Sigmoid colon (tissue), 7 donors: ENCODE results near the gene SMC3. TPM values are rescaled to one million over a fixed set of nuclear protein-coding genes. Genes with fewer than 3 reads are reported as not detected.

ENCODE experiments used
- polyA plus RNA-seq, 3 donors: library from polyadenylated mRNA; stranded (reverse); fragments of 200-250 nt; gene quantifications; one replicate each; pipeline ENCODE4 v1.2.3, GENCODE V29; 2013
- small RNA-seq, 3 donors: library from RNA; depleted of rRNA; stranded (forward); fragments of <200 nt; gene quantifications; one replicate each; pipeline ENCODE3, GENCODE V24; 2016
- total RNA-seq, 4 donors: library from RNA; depleted of rRNA; stranded (reverse); fragments of >200 nt; gene quantifications; one replicate each; pipeline ENCODE4 v1.1.0, GENCODE V29; 2016
- donor health status: healthy with polysubstance abuse.
- donor health status: Bipolar disorder and iron deficiency.
- donor health status: healthy.

SMC3 gene
- total and polyA plus RNA-seq, 7 donors = 12.6 to 43.5 (median 27.2) TPM

Small RNAs within 50 kb of the gene (small RNA-seq; reads per million reads assigned to genes)
- 0 reads per million in 3 donors for gene RF00019

Other genes starting within 250 kb of the SMC3 start
- gene DUSP5, start 69.8 kb upstream of the SMC3 start, total RNA-seq = 10 to 100 TPM in 2 of 4 donors, 1 to 10 TPM in 2; 3.6 to 42.1 (median 7.6) TPM
- gene DUSP5, start 69.8 kb upstream of the SMC3 start, polyA plus RNA-seq = 10 to 100 TPM; 12.0 to 35.8 (median 20.9) TPM
- gene RBM20, start 76.6 kb downstream of the SMC3 start, total RNA-seq = 1 to 10 TPM; 4.9 to 7.8 (median 6.0) TPM
- gene RBM20, start 76.6 kb downstream of the SMC3 start, polyA plus RNA-seq = under 1 TPM in 2 of 3 donors, not detected in 1; 0.23 to 0.64 TPM